KMS-11 (cell line): Measurements from ENCODE around the gene CEP70.
"Not testable (repeated sequence)": the region's sequence is repeated elsewhere in the genome, so short reads cannot be mapped to it uniquely, and the experiment has no call there.

Source experiments
- H2AFZ ChIP-seq: fragments of 200-600 bp; sonication (generic); 2 replicates; pipeline ENCODE4 v1.6.1; 2016; ENCODE audit warnings: antibody characterized with exemption, mixed run types, low read depth
- H3K27ac ChIP-seq: fragments of 200-600 bp; sonication (generic); 2 replicates; pipeline ENCODE4 v1.6.1; 2016; ENCODE audit warnings: mild to moderate bottlenecking, mixed run types
- H3K27me3 ChIP-seq: fragments of 200-600 bp; sonication (generic); 2 replicates; pipeline ENCODE4 v1.6.1; 2017; ENCODE audit warnings: mild to moderate bottlenecking, low read depth, mixed run types, moderate library complexity; ENCODE audit not compliant: insufficient read depth
- H3K36me3 ChIP-seq: fragments of 200-600 bp; sonication (generic); 2 replicates; pipeline ENCODE4 v1.6.1; 2017; ENCODE audit warnings: mild to moderate bottlenecking, mixed run types; ENCODE audit not compliant: insufficient read depth
- H3K4me1 ChIP-seq: fragments of 200-600 bp; sonication (generic); 2 replicates; pipeline ENCODE4 v1.6.1; 2016; ENCODE audit warnings: mild to moderate bottlenecking, low read depth, mixed run types; ENCODE audit not compliant: poor library complexity, severe bottlenecking
- H3K4me2 ChIP-seq: fragments of 200-600 bp; sonication (generic); 2 replicates; pipeline ENCODE4 v1.7.0; 2016; ENCODE audit warnings: mild to moderate bottlenecking, mixed run types
- H3K4me3 ChIP-seq: fragments of 200-600 bp; sonication (generic); IDR thresholded peaks from 2 replicates; pipeline ENCODE4 v1.6.1; 2017; ENCODE audit warnings: low read depth, low read length, mixed read lengths; ENCODE audit not compliant: insufficient read depth
- H3K79me2 ChIP-seq: fragments of 200-600 bp; sonication (generic); 2 replicates; pipeline ENCODE4 v1.6.1; 2016; ENCODE audit warnings: low read depth, mixed run types; ENCODE audit not compliant: insufficient read depth
- H3K9ac ChIP-seq: fragments of 200-600 bp; sonication (generic); 2 replicates; pipeline ENCODE4 v1.6.1; 2016; ENCODE audit warnings: mild to moderate bottlenecking, mixed run types
- H4K20me1 ChIP-seq: fragments of 200-600 bp; sonication (generic); 2 replicates; pipeline ENCODE4 v1.6.1; 2016; ENCODE audit warnings: mild to moderate bottlenecking, mixed run types; ENCODE audit not compliant: insufficient read depth
- CTCF ChIP-seq: fragments of 200-600 bp; sonication (generic); conservative IDR thresholded peaks from 2 replicates; pipeline ENCODE4 v1.6.1; 2017; ENCODE audit warnings: low read depth, mild to moderate bottlenecking, antibody characterized with exemption, low read length, moderate library complexity, mixed read lengths

The CEP70 gene

DNA sequence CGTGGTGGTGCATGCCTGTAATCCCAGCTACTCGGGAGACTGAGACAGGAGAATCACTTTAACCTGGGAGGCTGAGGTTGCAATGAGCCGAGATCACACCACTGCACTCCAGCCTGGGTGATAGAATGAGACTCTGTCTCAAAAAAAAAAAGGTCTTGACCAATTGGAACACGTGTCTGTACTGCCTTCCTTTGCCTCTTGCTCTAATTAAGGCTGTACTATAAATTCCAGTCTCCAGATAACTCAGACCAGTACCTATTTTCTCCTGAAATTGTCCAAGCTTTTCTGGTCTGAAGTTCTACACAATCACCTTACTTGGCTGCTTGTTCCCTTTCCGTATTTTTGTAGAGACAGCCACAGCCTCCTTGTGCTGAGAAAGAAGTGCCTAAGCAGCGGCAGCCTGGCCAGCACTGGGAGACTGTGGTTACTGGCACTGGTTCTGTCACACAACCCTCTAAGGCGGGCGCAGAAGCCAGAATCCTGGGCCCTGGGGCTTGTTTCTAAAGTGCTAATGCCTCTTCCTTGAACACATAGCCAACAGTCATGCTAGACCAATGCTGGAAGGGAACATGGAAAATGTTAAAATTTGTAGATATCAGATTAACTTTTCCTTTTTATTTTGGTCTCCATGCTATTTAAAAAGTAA, 6.2 kb upstream of the CEP70 start:
- H3K4me2 ChIP-seq = no peak overlapping the region
- no peaks in the 10 kb centered on the region for H3K79me2 ChIP-seq
- no peak overlapping the region for H3K9ac ChIP-seq
- no peak overlapping the region for H3K27ac ChIP-seq
- H3K27me3 ChIP-seq = no peaks in the 10 kb centered on the region
- H4K20me1 ChIP-seq = no peaks in the 10 kb centered on the region
- no peaks in the 10 kb centered on the region for H3K36me3 ChIP-seq
- no peak for TF ChIP-seq CTCF
- H3K4me1 ChIP-seq = peaks cover 4% of the 10 kb centered on the region
- no peak overlapping the region for H2AFZ ChIP-seq
- no peak overlapping the region for H3K4me3 ChIP-seq

- Histone ChIP-seq H3K4me3 (no peak overlapping the region), H3K27me3 (no peaks in the 10 kb centered on the region), H4K20me1 (no peaks in the 10 kb centered on the region), H3K4me1 (peaks cover 10% of the 10 kb centered on the region), H3K9ac (no peak overlapping the region), H3K27ac (no peak overlapping the region), H3K36me3 (no peaks in the 10 kb centered on the region), H3K4me2 (no peak overlapping the region), H3K79me2 (no peaks in the 10 kb centered on the region), H2AFZ (no peak overlapping the region)
- no peak for TF ChIP-seq CTCF
These were observed 4.5 kb upstream of the CEP70 start for GRCh38 chr3:138598534-138598933.

DNA sequence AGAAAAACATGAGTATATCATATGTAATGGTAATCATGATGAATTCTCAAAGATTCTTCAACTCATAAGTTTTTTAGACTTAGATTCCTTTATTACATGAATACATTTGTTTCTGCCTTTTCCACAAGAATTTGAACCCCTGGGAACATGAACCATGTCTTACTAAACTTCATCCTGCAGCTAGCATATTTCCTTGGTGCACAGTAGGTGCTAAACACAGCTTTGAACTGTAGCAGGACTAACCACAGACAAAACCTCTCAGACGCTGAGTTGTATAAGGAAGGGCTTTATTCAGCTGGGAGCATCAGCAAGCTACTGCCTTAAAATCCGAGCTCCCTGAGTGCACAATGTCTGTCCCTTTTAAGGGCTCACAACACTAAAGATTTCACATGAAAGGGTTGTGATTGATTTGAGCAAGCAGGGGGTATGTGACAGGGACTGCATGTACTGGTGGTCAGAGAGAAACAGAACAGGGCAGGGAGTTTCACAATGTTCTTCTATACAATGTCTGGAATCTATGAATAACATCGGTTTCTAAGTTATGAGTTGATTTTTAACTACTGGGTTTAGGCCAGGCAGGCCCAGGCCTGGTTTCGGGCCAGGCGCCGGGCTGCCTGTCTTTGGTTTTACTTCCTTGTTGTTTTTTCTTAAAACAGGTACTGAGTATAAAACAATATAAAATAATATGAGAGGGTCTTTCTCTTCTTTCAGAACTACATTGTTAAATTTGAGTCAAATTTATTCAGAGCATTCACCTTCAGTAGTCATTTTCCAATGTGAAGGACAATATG, 3.3 kb upstream of the CEP70 start:
- H3K4me3 ChIP-seq, H2AFZ ChIP-seq, H3K79me2 ChIP-seq, H3K36me3 ChIP-seq, H3K27ac ChIP-seq, H4K20me1 ChIP-seq, H3K4me2 ChIP-seq, H3K9ac ChIP-seq, H3K27me3 ChIP-seq: not testable (repeated sequence)
- H3K4me1 ChIP-seq = peaks cover 20% of the 10 kb centered on the region

GRCh38 chr3:138594935-138595610, 1.0 kb upstream of the CEP70 start:
- no peak for TF ChIP-seq CTCF
- Histone ChIP-seq H3K4me2 (peak overlapping the region; percentile 66), H3K79me2 (no peaks in the 10 kb centered on the region; the same call in 1 of the 2 replicates), H3K9ac (no peak overlapping the region; the same call in 1 of the 2 replicates), H3K4me1 (peaks cover 20% of the 10 kb centered on the region), H2AFZ (peak overlapping the region; percentile 90), H3K36me3 (no peaks in the 10 kb centered on the region), H3K27ac (peak overlapping the region; percentile 69; the same call in 1 of the 2 replicates), H3K4me3 (peak overlapping the region; percentile 94), H3K27me3 (no peaks in the 10 kb centered on the region), H4K20me1 (no peaks in the 10 kb centered on the region)
